Ramos (cell line): ENCODE measurements around the gene RAMP1.
"Not testable (repeated sequence)": the region's sequence is repeated elsewhere in the genome, so short reads cannot be mapped to it uniquely, and the experiment has no call there.

Experiments
- in situ Hi-C: fragments of 300-500 bp; cut with MboI; formaldehyde crosslinking; loops from one replicate; pipeline ENCODE4 v1.14.3; 2022; ENCODE audit warnings: low sequenced_read_pairs; ENCODE audit not compliant: unreplicated experiment

Gene RAMP1

GRCh38 chr2:237940828-237941227, 81.4 kb downstream of the RAMP1 start:
- in situ Hi-C loops, result no loop called here

- in situ Hi-C loops, result no loop called here
Measured at GRCh38 chr2:237941239-237941638, 81.8 kb downstream of the RAMP1 start.

GRCh38 chr2:237942513-237942899, 83.1 kb downstream of the RAMP1 start:
- in situ Hi-C loops, result no loop called here

GRCh38 chr2:237943395-237944094, 84.1 kb downstream of the RAMP1 start:
- in situ Hi-C loops, result no loop called here

GRCh38 chr2:237944302-237944701, 84.9 kb downstream of the RAMP1 start:
- in situ Hi-C loops, result no loop called here

GRCh38 chr2:237946423-237946822, 87.0 kb downstream of the RAMP1 start:
- in situ Hi-C loops, result no loop called here

- in situ Hi-C loops, result not testable (repeated sequence)
Measured at GRCh38 chr2:237951354-237951753, 91.9 kb downstream of the RAMP1 start.

GRCh38 chr2:237951878-237952277, 92.5 kb downstream of the RAMP1 start:
- in situ Hi-C loops, result no loop called here

GRCh38 chr2:237952851-237953250, 93.4 kb downstream of the RAMP1 start:
- in situ Hi-C loops, result no loop called here

- in situ Hi-C loops, result no loop called here
Measured at GRCh38 chr2:237955640-237956401, 96.4 kb downstream of the RAMP1 start.

- in situ Hi-C loops, result no loop called here
Measured at GRCh38 chr2:237956402-237956736, 96.9 kb downstream of the RAMP1 start.

- in situ Hi-C loops, result no loop called here
Measured at GRCh38 chr2:237961637-237962036, 102.2 kb downstream of the RAMP1 start.
